SK-N-SH (cell line): ENCODE measurements around the gene MANBA. TPM values are rescaled to one million over a fixed set of nuclear protein-coding genes. Genes with fewer than 3 reads are reported as not detected.

ENCODE experiments used
- CTCF ChIA-PET: fragments of 300-600, 350-600 bp; formaldehyde crosslinking; extraction: SDS; loops from one replicate; lab custom pipeline; 2021; lab: Yijun Ruan, JAX
- POLR2A ChIA-PET: fragments of 350-600 bp; sonication (Branson Sonifier 250); formaldehyde crosslinking; extraction: SDS; loops from one replicate; lab custom pipeline; 2020; ENCODE audit warnings: antibody characterized with exemption, inconsistent platforms; lab: Yijun Ruan, JAX
- DNase-seq: peaks from one replicate; pipeline ENCODE4 v3.0.0; 2012
- H2AFZ ChIP-seq: fragments of 200-600 bp; sonication (generic); 2 replicates; pipeline ENCODE4 v1.8.1; 2016; ENCODE audit warnings: antibody characterized with exemption, mild to moderate bottlenecking, low read depth
- H3F3A ChIP-seq: fragments of 200-600 bp; sonication (generic); replicated peaks from 2 replicates; pipeline ENCODE3; 2016; ENCODE audit warnings: antibody characterized with exemption, mild to moderate bottlenecking; ENCODE audit not compliant: insufficient read depth
- H3K27ac ChIP-seq, 2 experiments: fragments of 200-500 bp in 1 of 2; fragments of 200-600 bp in 1 of 2; sonication (Bioruptor generic) in 1 of 2; sonication (generic), shearing (Covaris generic) in 1 of 2; 2 replicates each; pipeline versions ENCODE4 v1.5.1 to v1.6.1; 2014 to 2016; ENCODE audit warnings: low read depth in 2 of 2, inconsistent platforms in 1 of 2, low read length in 1 of 2, mild to moderate bottlenecking in 1 of 2, mixed read lengths in 1 of 2
- H3K27me3 ChIP-seq: fragments of 200-600 bp; sonication (generic), shearing (Covaris generic); 2 replicates; pipeline ENCODE4 v1.6.1; 2016; ENCODE audit warnings: mixed run types; ENCODE audit not compliant: insufficient read depth
- H3K36me3 ChIP-seq, 2 experiments: fragments of 200-500 bp in 1 of 2; fragments of 200-600 bp in 1 of 2; sonication (Bioruptor generic) in 1 of 2; sonication (generic) in 1 of 2; replicated peaks in 1 of 2; 2 replicates each; pipeline versions ENCODE3 to v1.5.1; 2014 to 2016; ENCODE audit warnings: low read length in 1 of 2, mild to moderate bottlenecking in 1 of 2; ENCODE audit not compliant: insufficient read depth in 2 of 2, control insufficient read depth in 1 of 2
- H3K4me1 ChIP-seq, 2 experiments: fragments of 200-500 bp in 1 of 2; fragments of 200-600 bp in 1 of 2; sonication (Bioruptor generic) in 1 of 2; sonication (generic), shearing (Covaris generic) in 1 of 2; 2 replicates each; pipeline versions ENCODE4 v1.5.1 to v1.6.1; 2014 to 2016; ENCODE audit warnings: low read depth in 1 of 2, low read length in 1 of 2, mixed run types in 1 of 2; ENCODE audit not compliant: insufficient read depth in 2 of 2, control insufficient read depth in 1 of 2
- H3K4me2 ChIP-seq: fragments of 200-600 bp; sonication (generic), shearing (Covaris generic); 2 replicates; pipeline ENCODE4 v1.6.1; 2017; ENCODE audit warnings: mixed run types
- H3K4me3 ChIP-seq, 2 experiments: fragments of 200-500 bp in 1 of 2; fragments of 200-600 bp in 1 of 2; sonication (Bioruptor generic) in 1 of 2; sonication (generic), shearing (Covaris generic) in 1 of 2; 2 replicates each; pipeline versions ENCODE4 v1.5.1 to v1.8.1; 2014 to 2016; ENCODE audit warnings: low read depth in 2 of 2, inconsistent platforms in 1 of 2, low read length in 1 of 2, mild to moderate bottlenecking in 1 of 2, mixed read lengths in 1 of 2, moderate library complexity in 1 of 2
- H3K79me2 ChIP-seq: fragments of 200-600 bp; sonication (generic); 2 replicates; pipeline ENCODE4 v1.8.1; 2017; ENCODE audit warnings: mild to moderate bottlenecking; ENCODE audit not compliant: insufficient read depth
- H3K9ac ChIP-seq: fragments of 200-600 bp; sonication (generic); 2 replicates; pipeline ENCODE4 v1.6.1; 2017; ENCODE audit warnings: mixed run types
- H3K9me2 ChIP-seq: fragments of 200-600 bp; sonication (generic); 2 replicates; pipeline ENCODE4 v1.6.1; 2017; ENCODE audit warnings: mixed run types
- H3K9me3 ChIP-seq: fragments of 200-600 bp; sonication (generic); 2 replicates; pipeline ENCODE4 v1.6.1; 2017; ENCODE audit warnings: mixed run types, mild to moderate bottlenecking, moderate library complexity
- H4K20me1 ChIP-seq: fragments of 200-600 bp; sonication (generic); 2 replicates; pipeline ENCODE4 v1.6.1; 2017; ENCODE audit warnings: mild to moderate bottlenecking, mixed run types; ENCODE audit not compliant: insufficient read depth
- ELF1 ChIP-seq: IDR thresholded peaks from 2 replicates; pipeline ENCODE4 v1.4.0; 2012
- EZH2phosphoT487 ChIP-seq: fragments of 200-600 bp; sonication (generic); IDR thresholded peaks from 2 replicates; pipeline ENCODE4 v1.6.1; 2017; ENCODE audit warnings: low read depth, mixed run types, mild to moderate bottlenecking, antibody characterized with exemption, moderate library complexity, borderline replicate concordance
- FOSL2 ChIP-seq: IDR thresholded peaks from 2 replicates; pipeline ENCODE4 v1.4.0; 2012; ENCODE audit warnings: low read depth, mild to moderate bottlenecking, moderate library complexity, borderline replicate concordance
- FOXJ3 ChIP-seq: sonication (generic); formaldehyde crosslinking; IDR thresholded peaks from 2 replicates; pipeline ENCODE4 v1.5.1; 2020; ENCODE audit warnings: mild to moderate bottlenecking, missing genetic modification reagents
- IRF3 ChIP-seq: fragments of 150-350 bp; IDR thresholded peaks from 2 replicates; pipeline ENCODE4 v1.6.1; 2016; ENCODE audit warnings: mild to moderate bottlenecking, low read depth, low read length
- JUND ChIP-seq: IDR thresholded peaks from 2 replicates; pipeline ENCODE4 v1.4.0; 2012
- MAX ChIP-seq: IDR thresholded peaks from 2 replicates; pipeline ENCODE4 v1.4.0; 2012; ENCODE audit warnings: low read depth
- MEF2A ChIP-seq: IDR thresholded peaks from 2 replicates; pipeline ENCODE4 v1.4.0; 2012; ENCODE audit warnings: low read depth, borderline replicate concordance
- MXI1 ChIP-seq: IDR thresholded peaks from 2 replicates; pipeline ENCODE4 v1.6.1; 2012; ENCODE audit warnings: mild to moderate bottlenecking, low read depth, low read length, improper control_type of control experiment
- NRF1 ChIP-seq: IDR thresholded peaks from 2 replicates; pipeline ENCODE4 v1.6.1; 2012; ENCODE audit warnings: low read depth, mild to moderate bottlenecking, low read length
- RAD21 ChIP-seq: IDR thresholded peaks from 2 replicates; pipeline ENCODE4 v1.6.1; 2012; ENCODE audit warnings: mild to moderate bottlenecking, low read length
- RCOR1 ChIP-seq: fragments of 150-350 bp; IDR thresholded peaks from 2 replicates; pipeline ENCODE4 v1.6.1; 2017; ENCODE audit warnings: antibody characterized with exemption, low read length
- RFX5 ChIP-seq: IDR thresholded peaks from 2 replicates; pipeline ENCODE4 v1.6.1; 2012; ENCODE audit warnings: mild to moderate bottlenecking, improper control_type of control experiment, low read length
- SMC3 ChIP-seq: IDR thresholded peaks from 2 replicates; pipeline ENCODE4 v1.6.1; 2012; ENCODE audit warnings: low read depth, low read length, improper control_type of control experiment
- TCF12 ChIP-seq: IDR thresholded peaks from 2 replicates; pipeline ENCODE4 v1.4.0; 2012
- USF2 ChIP-seq: fragments of 150-350 bp; IDR thresholded peaks from 2 replicates; pipeline ENCODE4 v1.6.1; 2017; ENCODE audit warnings: antibody characterized with exemption, low read length, low read depth, borderline replicate concordance
- YY1 ChIP-seq: IDR thresholded peaks from 2 replicates; pipeline ENCODE4 v1.4.0; 2012; ENCODE audit warnings: low read depth, mild to moderate bottlenecking
- WGBS: methylation state at CpG from one replicate; pipeline ENCODE4 v1.1.6; 2017; ENCODE audit warnings: low lambda C conversion rate; 5-methylcytosine and 5-hydroxymethylcytosine counted together
- polyA plus RNA-seq, 3 experiments: library from polyadenylated mRNA; depleted of rRNA; stranded (reverse); fragments of >200 nt; gene quantifications; 2 replicates each; pipeline ENCODE4 v1.2.3, GENCODE V29; 2012
- TF ChIP-seq, protein P1 (sequence below): IDR thresholded peaks from 2 replicates; pipeline ENCODE4 v1.4.0; 2012; ENCODE audit warnings: low read depth, borderline replicate concordance
- TF ChIP-seq, protein P2 (sequence below): fragments of 200-600 bp; sonication (generic); IDR thresholded peaks from 2 replicates; pipeline ENCODE4 v1.6.1; 2017; ENCODE audit warnings: antibody characterized with exemption, mild to moderate bottlenecking, moderate library complexity

The MANBA gene
- polyA plus RNA-seq, 1 of the 3 experiments (the other 2 are of a cell fraction), result 13.4 TPM

- TF ChIP-seq, protein P1, sequence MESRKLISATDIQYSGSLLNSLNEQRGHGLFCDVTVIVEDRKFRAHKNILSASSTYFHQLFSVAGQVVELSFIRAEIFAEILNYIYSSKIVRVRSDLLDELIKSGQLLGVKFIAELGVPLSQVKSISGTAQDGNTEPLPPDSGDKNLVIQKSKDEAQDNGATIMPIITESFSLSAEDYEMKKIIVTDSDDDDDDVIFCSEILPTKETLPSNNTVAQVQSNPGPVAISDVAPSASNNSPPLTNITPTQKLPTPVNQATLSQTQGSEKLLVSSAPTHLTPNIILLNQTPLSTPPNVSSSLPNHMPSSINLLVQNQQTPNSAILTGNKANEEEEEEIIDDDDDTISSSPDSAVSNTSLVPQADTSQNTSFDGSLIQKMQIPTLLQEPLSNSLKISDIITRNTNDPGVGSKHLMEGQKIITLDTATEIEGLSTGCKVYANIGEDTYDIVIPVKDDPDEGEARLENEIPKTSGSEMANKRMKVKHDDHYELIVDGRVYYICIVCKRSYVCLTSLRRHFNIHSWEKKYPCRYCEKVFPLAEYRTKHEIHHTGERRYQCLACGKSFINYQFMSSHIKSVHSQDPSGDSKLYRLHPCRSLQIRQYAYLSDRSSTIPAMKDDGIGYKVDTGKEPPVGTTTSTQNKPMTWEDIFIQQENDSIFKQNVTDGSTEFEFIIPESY, result no peak
- TF ChIP-seq IRF3 (no peak), JUND (no peak), SMC3 (no peak), NRF1 (no peak), FOXJ3 (CRISPR knock-in tag) (no peak), EZH2phosphoT487 (no peak), MAX (no peak), RCOR1 (no peak)
- TF ChIP-seq, all 33 proteins: peak for 0
These were observed 160.9 kb downstream of the MANBA start (continued) for GRCh38 chr4:102599886-102600285.

DNA sequence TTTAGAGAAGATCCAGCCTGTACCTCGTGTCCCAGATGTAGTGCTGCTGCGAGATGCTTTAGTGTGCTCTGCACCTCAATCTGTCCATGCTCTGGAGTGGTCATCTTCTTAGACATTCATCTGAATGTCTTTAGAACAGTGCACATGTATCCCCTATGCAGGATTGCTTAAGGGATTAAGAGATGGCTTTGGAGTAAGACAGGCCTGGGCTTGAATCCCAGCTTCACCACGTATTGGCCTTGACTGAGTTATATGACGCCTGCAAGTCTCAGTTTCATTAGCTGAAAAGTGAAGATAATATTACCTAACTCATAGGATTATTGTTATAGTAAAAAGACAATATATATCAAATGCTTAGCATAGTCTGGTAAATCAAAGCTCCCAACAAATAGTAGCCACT is 161.3 kb downstream of the MANBA start:
- no peaks in the 10 kb centered on the region for H3K27me3 ChIP-seq
- H3K4me1 ChIP-seq, result no peaks in the 10 kb centered on the region
- no peak overlapping the region for H3K4me2 ChIP-seq
- no peaks in the 10 kb centered on the region for H3K9me3 ChIP-seq
- TF ChIP-seq MXI1 (no peak), YY1 (no peak), USF2 (no peak), FOXJ3 (CRISPR knock-in tag) (no peak), ELF1 (no peak), RFX5 (no peak), RAD21 (no peak), NRF1 (no peak), RCOR1 (no peak), FOSL2 (no peak), SMC3 (no peak), MEF2A (no peak), TCF12 (no peak)
- TF ChIP-seq, protein P1, result no peak
- TF ChIP-seq, protein P2, sequence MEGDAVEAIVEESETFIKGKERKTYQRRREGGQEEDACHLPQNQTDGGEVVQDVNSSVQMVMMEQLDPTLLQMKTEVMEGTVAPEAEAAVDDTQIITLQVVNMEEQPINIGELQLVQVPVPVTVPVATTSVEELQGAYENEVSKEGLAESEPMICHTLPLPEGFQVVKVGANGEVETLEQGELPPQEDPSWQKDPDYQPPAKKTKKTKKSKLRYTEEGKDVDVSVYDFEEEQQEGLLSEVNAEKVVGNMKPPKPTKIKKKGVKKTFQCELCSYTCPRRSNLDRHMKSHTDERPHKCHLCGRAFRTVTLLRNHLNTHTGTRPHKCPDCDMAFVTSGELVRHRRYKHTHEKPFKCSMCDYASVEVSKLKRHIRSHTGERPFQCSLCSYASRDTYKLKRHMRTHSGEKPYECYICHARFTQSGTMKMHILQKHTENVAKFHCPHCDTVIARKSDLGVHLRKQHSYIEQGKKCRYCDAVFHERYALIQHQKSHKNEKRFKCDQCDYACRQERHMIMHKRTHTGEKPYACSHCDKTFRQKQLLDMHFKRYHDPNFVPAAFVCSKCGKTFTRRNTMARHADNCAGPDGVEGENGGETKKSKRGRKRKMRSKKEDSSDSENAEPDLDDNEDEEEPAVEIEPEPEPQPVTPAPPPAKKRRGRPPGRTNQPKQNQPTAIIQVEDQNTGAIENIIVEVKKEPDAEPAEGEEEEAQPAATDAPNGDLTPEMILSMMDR, result no peak
- H3K9ac ChIP-seq, result no peak overlapping the region
- no peak overlapping the region for H3K4me3 ChIP-seq
- no peak overlapping the region for H2AFZ ChIP-seq
- no peaks in the 10 kb centered on the region for H4K20me1 ChIP-seq
- no peaks in the 10 kb centered on the region for H3K9me2 ChIP-seq
- no peak for DNase-seq
- CTCF ChIA-PET, result interaction anchor here (1.2 kb wide), 1 partner anchor 20 kb away, joined by 3 read pairs; no protein-coding TSS in a partner anchor
- POLR2A ChIA-PET, result no interaction called here
- no peaks in the 10 kb centered on the region for H3K79me2 ChIP-seq
- 94% methylated on average over 4 of the region's 4 CpGs for WGBS
- peaks cover 48 to 73% of the 10 kb centered on the region in 2 experiments for H3K36me3 ChIP-seq
- no peaks in the 10 kb centered on the region for H3F3A ChIP-seq
- no peak overlapping the region for H3K27ac ChIP-seq
